Measurements from ENCODE around the gene WDFY3.

- TF ChIP-seq TAF1 (IDR thresholded peaks at IDR 0.05; ENCODE audit: low read depth): no peak
- no peak for TF ChIP-seq MAX (IDR thresholded peaks at IDR 0.05)
- TF ChIP-seq YY1 (IDR thresholded peaks at IDR 0.05; ENCODE audit: low read depth): no peak
- no peak for TF ChIP-seq EP300 (IDR thresholded peaks at IDR 0.05; ENCODE audit: borderline replicate concordance)
- TF ChIP-seq TCF12 (IDR thresholded peaks at IDR 0.05; ENCODE audit: low read depth): no peak
- TF ChIP-seq FOXM1 (IDR thresholded peaks at IDR 0.05; ENCODE audit: borderline replicate concordance, low read depth): no peak
- no peak for TF ChIP-seq REST (IDR thresholded peaks at IDR 0.05; ENCODE audit: low read depth)
- TF ChIP-seq EGR1 (IDR thresholded peaks at IDR 0.05): no peak
- no peak for TF ChIP-seq RAD21 (IDR thresholded peaks at IDR 0.05; ENCODE audit: low read depth)
These were observed 57.6 kb downstream of the WDFY3 start for GRCh38 chr4:84908876-84909275.
